Measurements from ENCODE around the gene QSOX2.

QSOX2 gene

DNA sequence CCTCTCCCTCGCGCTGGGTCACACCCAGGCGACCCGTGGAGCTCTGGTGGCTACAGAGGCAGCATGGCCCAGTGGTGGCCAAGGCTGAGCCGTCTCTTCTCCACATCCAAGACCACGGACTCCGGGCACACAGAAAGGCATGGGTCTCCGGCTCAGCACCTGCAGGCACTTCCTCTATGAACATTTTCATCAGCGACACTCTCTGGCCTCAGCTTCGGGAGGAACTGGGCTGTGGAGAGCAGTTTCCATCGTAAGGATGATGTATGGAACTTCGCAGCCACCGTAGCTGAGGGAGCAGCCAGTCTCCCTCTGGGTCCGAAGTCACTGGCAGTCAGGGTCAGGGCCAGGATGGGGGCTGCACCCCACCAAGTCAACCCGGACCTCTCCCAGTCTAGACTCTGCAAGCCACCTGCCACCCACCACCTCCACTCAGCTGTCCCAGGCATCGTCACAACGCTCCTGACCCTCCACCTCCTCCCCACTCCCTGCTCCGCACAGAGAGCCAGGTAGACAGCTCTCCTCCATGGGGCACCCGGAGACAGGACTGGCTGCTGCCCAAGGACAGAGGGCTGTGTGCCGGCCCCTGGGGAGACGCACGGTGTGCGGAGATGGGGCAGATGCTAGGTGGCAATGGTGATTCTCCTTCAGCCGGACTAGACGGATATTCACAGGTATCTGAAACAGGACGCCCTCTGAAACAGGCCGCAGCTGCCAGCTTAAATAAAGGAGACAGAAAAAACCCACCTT, 9.7 kb downstream of the QSOX2 start:
- no peak for DNase-seq

DNA sequence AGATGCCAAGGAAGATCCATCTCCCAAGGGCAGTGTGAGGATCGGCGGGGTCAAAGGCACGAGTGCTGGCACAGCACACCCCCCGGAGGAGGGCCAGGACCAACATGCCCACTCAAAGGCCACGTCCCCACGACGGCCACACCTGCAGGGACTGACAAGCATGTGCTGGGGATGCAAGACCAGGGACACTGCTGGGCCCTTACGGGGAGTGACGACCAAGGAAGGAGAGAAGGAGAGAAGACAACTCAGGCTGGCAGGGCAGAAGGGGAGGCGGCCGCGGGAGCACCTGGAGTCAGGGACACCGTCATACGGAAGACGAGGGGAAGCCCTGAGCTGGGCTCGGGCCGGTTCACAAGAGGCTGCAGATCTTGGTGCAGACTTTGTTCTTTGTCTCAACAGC, 10.4 kb downstream of the QSOX2 start:
- DNase-seq, result no peak

DNA sequence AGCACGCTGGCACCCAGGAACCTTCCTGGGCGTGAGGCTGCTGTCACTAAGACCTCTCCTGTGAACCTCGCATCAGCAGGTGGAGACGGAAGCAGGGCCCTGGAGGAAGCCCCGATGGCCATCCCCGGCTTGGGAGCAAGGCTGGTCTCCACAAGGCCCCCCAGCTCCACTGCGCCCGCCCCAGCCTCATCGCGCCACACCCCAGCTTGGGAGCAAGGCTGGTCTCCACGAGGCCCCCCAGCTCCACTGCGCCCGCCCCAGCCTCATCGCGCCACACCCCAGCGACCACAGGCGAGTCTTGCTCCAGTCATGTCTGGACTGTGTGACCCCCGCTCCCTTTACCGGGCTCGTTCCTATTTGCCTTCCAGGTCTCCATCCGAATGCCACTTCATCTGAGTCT, 11.0 kb downstream of the QSOX2 start:
- no peak for DNase-seq

DNA sequence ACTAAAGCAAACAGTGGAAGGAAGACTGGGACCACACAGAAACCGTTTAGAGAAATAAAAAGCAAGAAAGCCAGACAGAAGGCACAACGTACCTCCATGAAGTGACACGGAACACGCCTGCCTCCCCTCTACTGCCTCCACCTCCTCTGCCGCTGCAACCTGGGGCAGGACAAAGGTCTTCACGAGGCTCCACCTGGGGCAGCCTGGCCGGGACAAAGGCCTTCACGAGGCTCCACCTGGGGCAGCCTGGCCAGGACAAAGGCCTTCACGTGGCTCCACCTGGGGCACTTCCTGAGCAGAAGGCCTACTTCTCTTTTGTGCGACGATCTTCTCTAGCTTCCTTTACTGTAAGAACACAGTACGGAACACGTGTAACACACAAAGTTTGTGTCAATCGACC, 11.7 kb downstream of the QSOX2 start:
- DNase-seq, result no peak

DNA sequence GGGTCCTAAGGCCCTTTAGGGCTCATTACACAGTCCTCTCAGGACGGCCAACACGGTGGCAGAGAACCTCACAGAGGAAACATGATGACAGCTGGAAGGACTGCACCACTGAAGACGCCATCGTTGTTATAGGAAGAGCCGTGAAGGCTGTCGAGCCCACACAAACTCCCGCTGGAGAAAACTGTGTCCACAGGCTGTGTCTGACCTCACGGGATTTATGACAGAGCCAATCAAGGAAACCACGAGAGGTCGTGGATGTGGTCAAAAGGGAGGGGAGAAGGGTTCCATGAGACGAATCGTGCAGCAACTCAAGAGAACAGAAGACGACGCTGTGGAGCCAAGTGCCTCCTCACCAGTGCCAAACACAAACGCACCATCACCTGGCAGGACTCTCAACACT, 12.2 kb downstream of the QSOX2 start:
- no peak for DNase-seq

DNA sequence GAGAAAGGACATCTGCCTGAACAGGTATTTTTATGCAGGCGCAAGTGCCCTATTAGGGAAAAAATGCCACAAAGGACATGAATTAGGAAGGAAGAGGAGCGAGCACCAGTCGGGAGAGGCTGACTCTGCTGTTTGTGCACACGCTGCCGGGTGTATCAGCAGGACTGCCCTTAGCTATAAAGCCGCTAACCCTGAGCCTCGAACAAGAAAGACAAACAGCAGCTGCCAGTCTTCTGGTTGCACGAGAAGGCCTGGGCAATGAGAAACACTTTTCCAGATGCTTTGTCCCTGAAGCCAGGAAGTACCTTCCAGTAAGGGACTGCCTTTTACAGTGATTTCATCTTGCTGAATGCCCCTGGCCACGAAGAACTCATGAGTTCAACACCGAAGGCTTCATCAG, 12.6 kb downstream of the QSOX2 start:
- no peak for DNase-seq

DNA sequence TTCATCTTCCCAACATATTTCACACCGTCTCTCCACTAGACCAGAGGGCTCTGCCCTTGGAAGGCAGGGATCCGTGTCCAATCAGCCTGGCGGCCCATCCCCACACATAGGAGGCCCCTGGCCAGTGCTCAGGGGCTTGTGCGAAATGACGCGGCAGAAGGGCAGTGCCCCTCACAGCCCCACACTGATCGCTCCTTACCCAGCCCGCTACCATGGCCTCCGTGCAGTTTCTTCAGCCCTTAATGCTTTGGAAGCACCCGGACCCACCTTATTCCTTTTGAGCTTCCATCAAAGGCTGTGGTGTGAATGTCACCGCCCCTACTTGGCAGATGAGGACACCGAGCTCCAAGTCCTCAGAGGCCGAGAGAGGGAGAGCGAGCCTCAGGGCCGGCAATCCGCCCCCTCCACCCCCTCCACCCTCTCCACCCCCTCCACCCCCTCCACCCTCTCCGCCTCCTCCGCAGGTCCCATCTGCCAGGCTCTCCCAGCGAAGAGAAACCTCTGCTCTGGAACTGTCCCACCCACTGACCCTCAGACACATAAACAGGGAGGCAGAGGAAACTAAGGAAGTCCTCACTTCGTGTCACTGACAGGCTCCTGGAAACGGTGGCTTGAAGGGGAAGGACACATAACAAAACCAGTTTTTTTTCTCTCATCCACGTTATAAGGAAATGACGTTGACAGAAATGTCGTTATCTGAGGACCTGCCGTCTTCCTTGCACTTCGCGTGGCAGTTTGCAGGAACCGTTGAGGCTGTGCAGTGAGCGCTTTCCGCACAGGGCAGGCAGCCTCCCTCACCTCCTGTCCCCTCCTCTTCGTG, 13.9 kb downstream of the QSOX2 start:
- no peak for DNase-seq

DNA sequence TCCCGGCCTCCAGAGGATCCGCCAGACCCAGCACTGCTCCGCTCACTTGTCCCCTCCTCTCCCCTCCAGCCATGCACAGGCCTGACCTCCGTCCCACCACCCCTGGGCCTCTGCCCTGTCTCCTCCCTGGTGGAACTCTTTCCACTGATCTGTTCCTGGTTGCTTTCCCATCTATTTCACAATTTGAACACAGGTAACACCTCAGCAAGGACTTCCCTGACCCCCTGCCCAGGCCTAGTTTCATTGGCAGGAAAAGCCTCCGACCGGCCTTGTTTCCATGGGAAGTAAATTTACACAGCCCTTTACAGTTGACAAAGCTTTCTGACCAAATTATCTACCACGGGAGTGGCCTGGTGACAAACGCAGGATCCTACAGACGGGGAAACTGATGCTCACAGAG, 14.8 kb downstream of the QSOX2 start:
- no peak for DNase-seq

DNA sequence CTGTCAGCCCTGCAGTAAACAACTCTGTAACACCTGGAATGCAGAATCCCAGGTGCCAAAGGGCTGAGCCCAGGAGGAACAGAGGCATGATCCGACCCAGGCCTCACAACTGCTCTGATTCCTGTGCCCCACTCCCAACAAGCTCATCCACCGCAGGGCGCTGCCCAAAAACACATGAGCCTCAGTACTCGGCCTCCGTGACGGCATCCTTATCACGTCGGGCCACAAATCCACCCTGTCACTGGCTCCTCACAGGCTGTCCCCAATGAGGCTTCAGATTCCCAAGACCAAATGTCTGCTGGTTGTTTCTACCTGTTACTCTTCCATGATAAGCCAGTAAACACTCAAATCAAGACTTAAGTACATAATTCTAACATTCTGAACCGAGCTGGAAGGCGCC, 15.2 kb downstream of the QSOX2 start:
- DNase-seq, result no peak

DNA sequence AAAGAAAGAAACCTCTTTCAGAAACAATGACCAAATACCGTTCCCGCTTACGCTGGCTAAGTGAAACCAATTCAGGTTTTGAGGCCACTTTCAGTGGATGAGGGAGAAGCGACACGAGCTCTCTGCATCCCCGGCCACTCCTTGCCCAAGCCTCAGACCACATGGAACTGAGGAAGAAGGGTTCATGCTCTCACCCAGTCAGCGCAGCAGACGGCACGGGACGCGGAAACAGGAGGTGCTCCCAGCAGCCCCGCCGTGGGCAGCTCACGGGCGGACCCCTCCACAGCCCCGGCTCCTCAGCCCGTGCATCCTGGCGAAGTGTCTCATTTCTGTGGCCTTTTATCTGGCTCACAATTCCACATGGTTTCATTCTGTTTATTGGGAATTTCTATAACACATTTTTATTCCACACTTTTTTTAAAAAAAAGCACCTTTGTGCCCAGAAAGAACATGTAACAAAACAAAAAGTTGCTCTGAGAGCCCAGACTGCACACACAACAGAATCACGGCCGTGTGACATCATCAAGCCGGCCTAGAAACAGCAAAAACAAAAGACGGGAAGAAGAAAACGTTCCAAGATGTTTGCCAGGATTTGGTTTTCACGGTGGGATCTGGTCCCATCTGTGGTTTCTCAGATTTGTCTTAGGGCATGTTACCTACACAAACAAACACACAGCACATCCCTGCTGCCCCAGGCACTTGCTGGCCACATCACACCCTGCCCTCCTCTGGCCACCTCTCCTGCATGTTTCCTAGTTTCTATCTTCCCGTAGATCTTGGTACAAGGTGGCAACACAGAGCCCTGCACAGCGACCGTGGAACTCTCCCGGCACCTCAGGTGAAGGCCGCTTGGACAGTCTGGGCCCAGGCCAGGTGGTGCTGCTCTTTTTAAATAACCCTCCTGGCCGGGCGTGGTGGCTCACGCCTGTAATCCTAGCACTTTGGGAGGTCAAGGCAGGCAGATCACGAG, 16.2 kb downstream of the QSOX2 start:
- no peak for DNase-seq

DNA sequence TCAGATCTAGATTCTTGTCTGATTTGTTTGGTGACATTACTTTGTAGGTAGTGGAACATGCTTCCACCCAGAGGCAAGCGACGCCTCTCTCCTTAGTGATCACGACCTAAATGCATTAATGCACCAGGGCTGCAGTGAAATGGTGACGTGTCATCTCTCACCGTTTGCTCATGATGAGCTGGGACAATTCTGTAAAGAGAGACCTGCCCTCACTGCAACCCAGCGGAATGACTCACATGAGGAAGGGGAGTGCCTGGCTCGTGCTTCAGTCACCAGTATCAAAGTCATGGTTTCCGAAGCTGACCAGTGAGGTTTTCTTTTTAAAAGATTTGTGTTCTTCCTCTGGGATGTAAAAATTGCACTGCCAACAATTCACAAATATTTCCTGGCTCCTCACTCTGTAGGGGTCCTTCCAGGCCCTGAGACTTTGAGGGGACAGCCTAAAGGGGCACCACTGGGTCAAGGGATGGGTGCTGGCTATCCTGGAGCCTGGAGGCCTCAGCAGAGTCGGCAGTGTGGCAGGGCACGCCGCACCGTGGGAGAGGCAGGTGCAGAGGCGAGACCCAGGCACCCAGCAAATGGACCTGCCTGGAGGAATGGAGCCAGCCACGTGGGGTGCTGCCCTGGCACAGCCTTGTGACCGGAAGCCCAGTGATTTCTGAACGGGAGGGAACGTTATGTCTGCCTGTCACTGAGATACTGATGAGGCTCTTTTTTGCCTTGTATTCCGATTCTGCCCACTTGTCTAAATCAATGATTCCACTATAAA, 17.3 kb downstream of the QSOX2 start:
- no peak for DNase-seq

DNA sequence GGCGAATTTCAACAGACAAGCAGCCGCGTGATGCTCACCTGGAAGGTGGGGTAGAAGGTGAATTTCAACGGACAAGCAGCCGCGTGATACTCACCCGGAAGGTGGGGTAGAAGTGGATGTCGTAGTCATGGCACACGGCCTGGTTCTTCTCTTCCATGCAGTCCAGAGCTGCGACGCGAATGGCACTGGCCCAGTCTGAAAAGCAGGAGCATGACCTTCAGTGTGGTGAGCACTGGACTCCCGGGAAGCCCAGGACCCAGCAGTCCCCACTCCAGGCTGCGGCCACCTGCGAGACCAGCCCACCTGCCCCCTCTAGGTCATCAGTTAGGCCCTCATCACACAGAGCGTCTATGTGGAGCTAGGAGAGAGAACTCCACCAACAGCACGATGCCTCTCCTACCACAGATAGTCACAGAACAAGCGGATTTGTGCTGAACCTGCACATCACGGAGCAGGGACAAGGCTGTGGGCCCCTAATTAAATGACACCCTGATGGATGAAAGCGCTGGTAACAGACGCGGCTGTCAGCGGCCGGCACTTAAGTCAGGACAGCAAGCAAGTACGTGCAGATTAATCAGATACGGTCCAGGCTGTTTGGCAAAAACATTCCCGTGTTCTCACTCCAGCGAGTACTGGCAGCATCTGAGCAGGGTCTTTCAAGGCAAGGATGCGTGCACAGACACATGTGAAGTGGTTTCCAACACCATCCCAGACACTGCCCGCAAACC, 18.8 kb downstream of the QSOX2 start:
- DNase-seq, result no peak

DNA sequence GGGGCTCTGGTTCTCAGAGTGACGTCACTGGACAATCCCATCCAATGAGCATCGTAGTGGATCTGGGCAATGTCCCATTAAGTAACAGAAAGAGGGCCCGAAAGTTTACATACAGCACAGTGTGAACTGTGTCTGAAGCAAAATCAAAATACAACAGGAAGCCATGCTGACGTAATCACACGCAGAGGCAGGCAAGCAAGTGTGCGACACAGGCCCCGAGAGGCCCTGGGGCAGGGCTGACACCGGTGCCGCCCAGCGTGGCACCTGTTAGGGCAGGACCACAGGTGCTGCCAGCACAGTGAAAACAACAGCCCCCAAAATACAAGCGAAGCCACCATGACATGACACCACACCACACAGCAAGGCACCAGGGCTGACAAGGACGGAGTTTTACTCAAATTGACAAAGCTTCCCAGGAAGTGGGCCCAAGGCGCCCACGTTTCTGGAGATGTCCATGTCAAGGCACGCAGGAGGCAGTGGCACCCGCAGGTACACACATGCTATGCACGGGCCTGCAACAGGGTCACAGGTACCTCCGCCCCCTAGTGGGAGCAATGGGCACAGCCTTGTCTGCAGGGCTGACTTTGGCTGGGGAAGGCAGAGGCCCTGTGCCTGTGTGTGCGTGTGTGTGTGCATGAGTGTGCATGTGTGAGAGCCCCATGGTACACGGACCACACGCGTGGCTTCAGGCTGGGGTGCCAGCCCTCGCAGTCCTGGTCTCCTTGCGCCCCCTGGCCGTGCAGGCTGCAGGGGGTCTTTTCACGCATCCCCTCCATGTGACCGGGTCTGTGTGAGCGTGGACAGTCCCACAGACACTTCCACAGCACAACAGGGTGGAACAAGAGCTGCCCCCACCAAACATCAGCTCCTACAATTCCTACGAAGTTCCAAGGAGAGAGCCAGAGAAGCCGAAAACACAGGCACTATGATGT, 19.6 kb downstream of the QSOX2 start:
- no peak for DNase-seq

DNA sequence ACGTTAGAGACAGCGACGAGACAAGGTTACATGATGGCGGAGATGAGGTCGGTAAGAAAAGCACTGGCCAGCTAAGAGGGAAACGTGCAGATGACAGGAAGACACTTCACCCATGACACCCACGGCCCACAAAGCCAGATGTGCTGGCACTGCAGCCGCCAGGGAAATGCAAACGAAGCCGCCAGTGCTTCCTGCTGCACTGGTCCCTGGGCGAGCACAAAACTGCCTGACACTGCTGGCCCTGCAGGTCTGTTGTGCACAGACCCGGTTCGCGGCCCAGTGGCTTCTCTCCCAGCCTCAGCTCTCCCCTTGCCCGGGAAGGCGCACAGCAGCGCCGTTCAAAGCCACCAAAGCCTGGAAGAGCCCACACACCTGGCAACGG, 20.3 kb downstream of the QSOX2 start:
- DNase-seq, result no peak

DNA sequence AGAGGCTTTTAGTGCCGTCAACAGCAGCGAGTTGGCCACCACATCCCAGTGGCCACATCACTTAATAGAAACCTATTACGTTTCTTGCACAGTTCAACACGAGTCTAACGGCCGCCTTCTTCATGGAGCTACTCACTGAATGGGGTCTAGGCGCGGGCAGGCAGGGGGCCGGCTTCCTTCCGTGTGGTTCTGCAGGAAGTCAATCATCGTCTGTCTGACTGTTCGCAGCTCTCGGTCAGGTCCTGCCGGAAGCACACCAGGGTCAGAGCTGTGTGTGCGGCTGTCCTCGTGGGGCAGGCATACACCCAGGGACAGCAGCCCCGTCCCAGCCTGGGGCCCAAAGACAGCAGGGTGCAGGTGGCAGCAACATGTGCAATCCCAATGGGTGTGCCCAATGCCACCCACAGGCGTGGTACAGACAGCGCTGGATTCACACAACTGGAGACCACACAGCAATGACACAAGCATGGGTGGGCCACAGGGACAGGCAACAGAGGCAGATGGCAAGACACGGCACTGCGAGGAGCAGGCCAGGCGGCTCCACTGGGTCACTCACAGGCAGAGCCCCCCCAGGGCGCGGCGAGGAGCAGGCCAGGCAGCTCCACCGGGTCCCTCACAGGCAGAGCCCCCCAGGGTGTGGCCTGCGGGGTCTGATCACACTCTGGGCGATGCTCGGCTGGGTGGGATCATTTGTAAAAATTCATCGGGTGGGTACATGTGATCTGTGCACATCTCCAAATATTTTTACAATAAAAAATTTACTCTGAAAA, 21.6 kb downstream of the QSOX2 start:
- DNase-seq, result no peak

DNA sequence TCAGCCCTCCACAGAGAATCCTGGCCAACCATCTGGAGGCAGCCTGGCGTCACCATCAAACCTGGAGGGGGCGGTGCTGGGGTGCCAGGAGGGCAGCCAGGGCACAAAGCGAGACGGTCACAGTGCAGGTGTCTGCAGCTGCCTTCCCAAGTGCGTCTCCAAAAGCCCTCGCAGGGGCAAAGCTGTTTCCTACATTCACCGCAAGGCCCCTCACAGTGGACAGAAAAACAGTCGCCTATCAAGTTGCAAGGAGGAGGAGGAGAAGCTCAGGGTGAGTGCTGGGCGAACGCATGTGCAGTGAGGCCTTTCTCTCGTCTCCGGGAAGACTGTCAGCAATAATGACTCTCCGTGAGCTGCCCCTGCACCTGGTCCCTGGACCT, 22.7 kb downstream of the QSOX2 start:
- DNase-seq, result no peak

DNA sequence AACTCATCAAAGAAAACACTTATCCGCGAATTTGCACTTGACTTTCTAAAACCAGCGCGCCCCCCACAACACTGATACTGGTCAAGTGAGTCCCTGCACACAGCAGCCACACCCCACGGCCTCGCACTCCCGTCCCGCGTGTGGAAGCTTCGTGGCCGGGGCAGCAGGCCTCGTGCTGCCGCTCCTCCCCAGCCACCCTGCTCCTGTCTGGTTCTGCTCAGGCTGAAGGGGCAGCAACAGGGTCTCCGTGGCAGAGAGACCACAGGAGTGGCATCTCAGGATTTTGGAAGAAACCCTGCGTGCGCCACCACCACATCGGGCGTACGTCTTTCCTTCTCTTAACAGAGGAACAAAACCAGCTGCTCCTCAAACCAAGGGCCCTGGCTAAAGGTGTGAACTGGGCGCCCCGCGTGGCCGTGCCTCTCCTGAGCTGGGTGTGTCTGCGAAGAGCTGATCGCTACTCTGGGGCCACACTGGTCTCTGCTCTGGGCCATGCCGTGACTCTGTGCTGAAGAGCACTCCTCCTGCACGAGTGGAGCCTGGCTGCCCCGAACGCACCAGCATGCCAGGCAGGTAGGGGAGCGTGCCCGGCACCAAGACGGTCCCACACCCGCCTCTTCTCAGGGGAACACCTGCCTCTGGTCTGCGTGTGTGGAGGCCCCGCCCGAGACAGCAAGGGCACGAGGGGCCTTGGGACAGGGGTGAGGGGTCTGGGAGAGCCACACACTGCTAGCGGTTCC, 23.3 kb downstream of the QSOX2 start:
- DNase-seq, result no peak

DNA sequence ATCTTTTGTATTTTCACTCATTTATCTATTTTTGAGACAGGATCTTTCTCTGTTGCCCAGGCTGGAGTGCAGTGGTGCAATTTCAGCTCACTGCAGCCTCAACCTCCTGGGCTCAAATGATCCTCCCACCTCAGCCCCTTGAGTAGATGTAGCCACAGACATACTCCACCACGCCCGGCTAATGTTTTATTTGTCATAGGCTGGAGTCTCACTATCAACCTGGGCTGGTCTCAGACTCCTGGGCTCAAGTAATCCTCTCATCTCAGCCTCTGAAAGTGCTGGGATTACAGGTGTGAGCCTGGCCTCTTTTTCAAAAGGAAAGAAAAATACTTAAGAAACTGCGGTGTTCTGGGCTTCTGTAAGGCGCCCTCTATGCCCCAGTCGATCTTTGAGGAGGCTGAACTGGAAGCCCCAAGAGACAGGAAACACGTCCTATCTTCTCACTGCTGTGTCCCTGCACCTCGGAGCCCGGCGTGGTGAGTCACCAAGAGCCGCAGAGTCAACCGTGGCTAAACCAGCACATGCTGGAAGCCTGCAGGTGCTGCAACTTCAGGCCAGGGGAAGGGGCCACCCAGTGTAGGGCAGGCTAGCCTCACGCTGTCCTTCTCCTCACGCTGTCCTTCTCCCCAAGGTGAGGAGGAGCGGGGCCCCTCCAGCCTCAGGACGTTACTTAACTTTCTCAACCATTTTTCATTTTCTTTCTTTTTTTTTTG, 25.4 kb downstream of the QSOX2 start:
- no peak for DNase-seq

DNA sequence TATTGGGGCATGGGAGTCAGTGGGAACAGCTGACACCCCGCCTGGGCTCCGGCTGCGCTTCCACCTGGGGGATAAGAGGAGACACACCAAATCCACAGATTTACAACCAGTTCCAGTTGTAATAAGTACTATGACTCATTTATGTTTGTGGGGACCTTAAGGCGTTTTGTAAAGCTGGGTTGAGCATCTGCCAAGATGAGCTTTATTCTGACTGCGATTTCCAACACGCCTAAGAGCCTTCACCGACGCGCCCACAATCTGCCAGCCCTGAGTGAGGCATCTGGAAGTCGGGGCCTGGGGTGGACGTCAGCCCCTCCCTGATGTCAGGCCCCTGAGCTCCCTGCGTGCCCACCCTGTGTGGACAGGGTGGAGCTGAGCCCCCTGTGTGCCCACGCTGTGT, 26.3 kb downstream of the QSOX2 start:
- DNase-seq, result no peak
